Cardiac fibroblast (primary cell): ENCODE data around the gene DNAJA4.

Source experiments
- DNase-seq, 2 donors: peaks; one replicate each; pipeline versions ENCODE4 v3.0.0 to v3.0.0-alpha.2; 2010; ENCODE audit warnings: low read depth in 2 of 2
- H3K4me3 ChIP-seq, 2 donors: replicated peaks in 1 of 2; 1 replicate in 1 of 2; 2 replicates in 1 of 2; pipeline ENCODE4 v1.5.1; 2011; ENCODE audit warnings: low read depth in 2 of 2, low read length in 2 of 2, mild to moderate bottlenecking in 2 of 2, moderate library complexity in 1 of 2
- CTCF ChIP-seq: IDR thresholded peaks from one replicate; pipeline ENCODE4 v1.5.1; 2011; ENCODE audit warnings: low read depth, mild to moderate bottlenecking, low read length, inconsistent platforms

Gene DNAJA4

GRCh38 chr15:78265137-78265460, 737 bp downstream of the DNAJA4 start:
- no peak for TF ChIP-seq CTCF
- DNase-seq, result no peak
- H3K4me3 ChIP-seq, result peak overlapping the region; percentile 54 to 55

GRCh38 chr15:78265752-78266224, 1.4 kb downstream of the DNAJA4 start:
- H3K4me3 ChIP-seq, result no peak overlapping the region
- DNase-seq, result peak; percentile 10 to 57

GRCh38 chr15:78266229-78266628, 1.9 kb downstream of the DNAJA4 start:
- no peak overlapping the region for H3K4me3 ChIP-seq
- no peak for TF ChIP-seq CTCF
- no peak for DNase-seq

More at GRCh38 chr15:78265752-78266224, 1.4 kb downstream of the DNAJA4 start:
- TF ChIP-seq CTCF, result no peak

GRCh38 chr15:78266806-78267205, 2.4 kb downstream of the DNAJA4 start:
- no peak for TF ChIP-seq CTCF
- no peak for DNase-seq
- H3K4me3 ChIP-seq, result no peak overlapping the region

- DNase-seq, result no peak
These were observed 8.0 kb downstream of the DNAJA4 start for GRCh38 chr15:78272316-78272715.

GRCh38 chr15:78272776-78273175, 8.4 kb downstream of the DNAJA4 start:
- no peak for DNase-seq
- TF ChIP-seq CTCF, result no peak
- no peak overlapping the region for H3K4me3 ChIP-seq

More at GRCh38 chr15:78272316-78272715, 8.0 kb downstream of the DNAJA4 start:
- H3K4me3 ChIP-seq, result no peak overlapping the region
- no peak for TF ChIP-seq CTCF

GRCh38 chr15:78274994-78275393, 10.6 kb downstream of the DNAJA4 start:
- DNase-seq, result no peak
- no peak for TF ChIP-seq CTCF
- H3K4me3 ChIP-seq, result no peak overlapping the region
